NOMO-1 treated with DMSO at 0.1 percent for 48 hours (cell line): Measurements from ENCODE around the gene OXLD1.
"Not testable (repeated sequence)": the region's sequence is repeated elsewhere in the genome, so short reads cannot be mapped to it uniquely, and the experiment has no call there.

Source experiments
- DNase-seq: peaks from one replicate; lab custom pipeline; 2025; ENCODE audit not compliant: unreplicated experiment; lab: John Stamatoyannopoulos, UW

The OXLD1 gene

GRCh38 chr17:81621494-81622130, 44.8 kb downstream of the OXLD1 start:
- no peak for DNase-seq

GRCh38 chr17:81618307-81618706, 48.1 kb downstream of the OXLD1 start:
- DNase-seq, result not testable (repeated sequence)

GRCh38 chr17:81616877-81617276, 49.5 kb downstream of the OXLD1 start:
- no peak for DNase-seq

GRCh38 chr17:81615401-81615930, 50.9 kb downstream of the OXLD1 start:
- no peak for DNase-seq
